Measurements from ENCODE around the gene LGR6.
A peak's percentile ranks its signal among the peaks of the same experiment; 100 is the strongest.

LGR6 gene

DNA sequence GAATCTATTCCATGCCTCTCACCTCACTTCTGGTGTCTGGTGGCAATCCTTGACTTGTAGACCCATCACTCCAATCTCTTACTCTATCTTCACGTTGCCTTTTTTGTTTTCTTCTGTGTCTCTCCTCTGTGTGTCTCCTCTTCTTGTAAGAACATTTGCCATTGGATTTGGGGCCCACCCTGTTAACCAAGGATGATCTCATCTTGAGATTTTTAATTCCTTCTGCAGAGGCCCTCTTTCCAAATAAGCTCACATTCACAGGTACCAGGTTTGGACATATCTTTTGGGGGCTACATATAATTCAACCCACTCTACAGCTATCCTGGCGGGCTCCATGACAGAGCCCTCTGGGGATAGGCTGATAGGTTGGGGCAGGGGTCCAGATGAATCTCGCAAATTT is 92.3 kb downstream of the LGR6 start:
- DNase-seq (ENCODE audit: low read depth): no peak
- TF ChIP-seq, protein P1, sequence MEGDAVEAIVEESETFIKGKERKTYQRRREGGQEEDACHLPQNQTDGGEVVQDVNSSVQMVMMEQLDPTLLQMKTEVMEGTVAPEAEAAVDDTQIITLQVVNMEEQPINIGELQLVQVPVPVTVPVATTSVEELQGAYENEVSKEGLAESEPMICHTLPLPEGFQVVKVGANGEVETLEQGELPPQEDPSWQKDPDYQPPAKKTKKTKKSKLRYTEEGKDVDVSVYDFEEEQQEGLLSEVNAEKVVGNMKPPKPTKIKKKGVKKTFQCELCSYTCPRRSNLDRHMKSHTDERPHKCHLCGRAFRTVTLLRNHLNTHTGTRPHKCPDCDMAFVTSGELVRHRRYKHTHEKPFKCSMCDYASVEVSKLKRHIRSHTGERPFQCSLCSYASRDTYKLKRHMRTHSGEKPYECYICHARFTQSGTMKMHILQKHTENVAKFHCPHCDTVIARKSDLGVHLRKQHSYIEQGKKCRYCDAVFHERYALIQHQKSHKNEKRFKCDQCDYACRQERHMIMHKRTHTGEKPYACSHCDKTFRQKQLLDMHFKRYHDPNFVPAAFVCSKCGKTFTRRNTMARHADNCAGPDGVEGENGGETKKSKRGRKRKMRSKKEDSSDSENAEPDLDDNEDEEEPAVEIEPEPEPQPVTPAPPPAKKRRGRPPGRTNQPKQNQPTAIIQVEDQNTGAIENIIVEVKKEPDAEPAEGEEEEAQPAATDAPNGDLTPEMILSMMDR (IDR thresholded peaks at IDR 0.05; ENCODE audit: low read length, missing control alignments): no peak
- H3K4me3 ChIP-seq (replicated peaks; ENCODE audit: low read depth, low read length): no peak overlapping the region

DNA sequence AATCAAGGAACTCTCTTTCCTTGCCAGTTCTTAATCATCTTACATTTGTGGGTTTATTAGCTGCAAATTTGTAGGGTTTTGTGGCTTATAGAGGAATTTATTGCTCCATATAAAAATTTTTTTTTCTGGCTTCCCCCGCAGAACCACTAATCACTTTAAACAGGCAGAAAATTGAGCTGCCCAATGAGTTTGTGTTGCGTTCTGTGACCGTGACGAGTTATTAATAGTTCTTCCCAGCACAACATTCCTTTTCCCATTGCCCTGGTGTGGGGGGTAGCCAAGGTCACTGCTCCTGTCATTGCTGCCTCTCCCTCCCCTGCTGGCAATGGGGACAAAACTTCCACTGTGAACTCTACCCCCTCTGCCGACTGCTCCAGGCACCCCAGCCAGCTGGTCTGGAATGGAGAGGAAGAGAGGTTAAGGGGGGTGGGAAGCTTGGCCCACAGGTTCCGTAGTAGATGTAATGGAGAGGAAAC is 93.1 kb downstream of the LGR6 start:
- H3K4me3 ChIP-seq (replicated peaks; ENCODE audit: low read depth, low read length): no peak overlapping the region
- TF ChIP-seq, protein P1 (IDR thresholded peaks at IDR 0.05; ENCODE audit: low read length, missing control alignments): no peak
- peak; percentile 52 for DNase-seq (ENCODE audit: low read depth)

DNA sequence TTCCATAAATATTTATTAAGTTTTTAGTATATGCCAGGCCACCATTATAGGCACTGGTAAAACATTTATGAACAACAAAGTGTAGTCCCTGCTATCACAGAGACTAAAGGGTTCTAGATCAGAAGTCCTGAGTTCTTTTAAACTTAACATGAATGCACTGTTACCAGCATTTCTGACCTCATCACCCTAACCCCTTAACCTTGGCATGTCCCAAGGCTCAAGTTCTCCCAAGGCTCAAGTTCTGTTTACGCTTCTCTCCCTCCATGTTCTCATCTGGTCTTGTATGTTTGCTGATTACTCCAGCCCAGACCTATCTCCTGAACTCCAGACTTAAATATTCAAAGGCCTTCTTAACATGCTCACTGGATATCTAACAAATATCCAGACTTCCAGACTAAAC is 93.6 kb downstream of the LGR6 start:
- DNase-seq (ENCODE audit: low read depth): no peak

DNA sequence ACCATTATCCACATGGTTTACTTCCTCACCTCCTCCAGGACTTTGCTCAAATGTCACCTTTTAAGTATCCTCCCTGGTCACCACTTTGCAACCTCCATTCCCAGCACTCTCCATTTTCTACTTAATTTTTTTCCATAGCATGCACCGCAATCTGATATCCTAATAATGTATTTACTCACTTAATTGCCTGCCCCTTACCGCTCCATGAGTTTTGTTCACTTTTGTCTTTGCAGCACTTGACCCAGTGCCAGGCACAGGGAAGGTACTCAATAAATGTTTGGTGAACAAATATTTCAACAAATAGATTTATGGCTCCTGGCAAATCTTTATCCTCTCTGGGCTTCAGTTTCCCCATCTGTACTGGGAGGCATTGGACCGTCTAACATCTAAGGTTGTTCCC is 94.6 kb downstream of the LGR6 start:
- no peak overlapping the region for H3K4me3 ChIP-seq (replicated peaks; ENCODE audit: low read depth, low read length)
- TF ChIP-seq, protein P1 (IDR thresholded peaks at IDR 0.05; ENCODE audit: low read length, missing control alignments): no peak
- DNase-seq (ENCODE audit: low read depth): no peak

More for the DNA sequence above, 93.6 kb downstream of the LGR6 start:
- H3K4me3 ChIP-seq (replicated peaks; ENCODE audit: low read depth, low read length): no peak overlapping the region
- TF ChIP-seq, protein P1 (IDR thresholded peaks at IDR 0.05; ENCODE audit: low read length, missing control alignments): no peak

DNA sequence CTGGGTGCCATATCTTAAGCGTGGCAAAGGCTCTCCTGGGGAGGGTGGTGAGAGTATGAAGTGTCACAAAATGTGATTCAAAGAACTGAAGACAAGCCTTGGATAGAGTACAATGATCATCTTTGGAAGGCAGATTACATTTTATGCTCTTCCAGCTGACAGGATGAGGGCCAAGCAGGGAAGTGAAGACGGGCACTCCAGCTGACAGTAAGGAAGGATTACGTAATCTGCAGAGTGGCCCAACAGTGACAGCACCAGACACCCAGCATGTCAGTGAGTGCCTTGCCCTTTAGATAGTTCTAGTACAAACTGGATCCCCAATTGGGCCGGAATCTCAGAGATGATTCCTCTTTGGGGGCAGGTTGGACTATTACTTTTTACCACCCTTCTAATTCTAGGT is 95.4 kb downstream of the LGR6 start:
- DNase-seq (ENCODE audit: low read depth): no peak
- TF ChIP-seq, protein P1 (IDR thresholded peaks at IDR 0.05; ENCODE audit: low read length, missing control alignments): no peak

DNA sequence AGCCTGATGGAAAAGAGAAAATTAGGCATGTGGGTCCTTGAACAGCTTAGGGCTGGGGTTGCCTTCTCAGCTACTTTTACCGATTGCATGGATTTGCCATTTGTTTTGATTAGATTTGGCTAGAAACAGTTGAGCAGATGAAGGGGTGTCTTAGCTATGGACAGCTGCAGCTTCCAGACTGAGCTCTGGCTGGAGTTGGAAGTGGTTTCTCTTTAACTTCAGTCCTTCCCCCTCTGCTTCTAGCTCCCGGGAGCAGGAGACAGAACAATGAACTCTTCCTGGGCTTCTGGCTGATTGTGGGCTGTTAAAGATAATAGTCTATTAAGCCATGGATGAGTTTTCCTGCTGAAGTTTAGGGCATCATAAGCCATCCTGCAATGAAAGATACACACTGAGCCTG is 97.4 kb downstream of the LGR6 start:
- TF ChIP-seq, protein P1 (IDR thresholded peaks at IDR 0.05; ENCODE audit: low read length, missing control alignments): no peak
- peak; percentile 45 for DNase-seq (ENCODE audit: low read depth)
- no peak overlapping the region for H3K4me3 ChIP-seq (replicated peaks; ENCODE audit: low read depth, low read length)

More for the DNA sequence above, 95.4 kb downstream of the LGR6 start:
- H3K4me3 ChIP-seq (replicated peaks; ENCODE audit: low read depth, low read length): no peak overlapping the region

DNA sequence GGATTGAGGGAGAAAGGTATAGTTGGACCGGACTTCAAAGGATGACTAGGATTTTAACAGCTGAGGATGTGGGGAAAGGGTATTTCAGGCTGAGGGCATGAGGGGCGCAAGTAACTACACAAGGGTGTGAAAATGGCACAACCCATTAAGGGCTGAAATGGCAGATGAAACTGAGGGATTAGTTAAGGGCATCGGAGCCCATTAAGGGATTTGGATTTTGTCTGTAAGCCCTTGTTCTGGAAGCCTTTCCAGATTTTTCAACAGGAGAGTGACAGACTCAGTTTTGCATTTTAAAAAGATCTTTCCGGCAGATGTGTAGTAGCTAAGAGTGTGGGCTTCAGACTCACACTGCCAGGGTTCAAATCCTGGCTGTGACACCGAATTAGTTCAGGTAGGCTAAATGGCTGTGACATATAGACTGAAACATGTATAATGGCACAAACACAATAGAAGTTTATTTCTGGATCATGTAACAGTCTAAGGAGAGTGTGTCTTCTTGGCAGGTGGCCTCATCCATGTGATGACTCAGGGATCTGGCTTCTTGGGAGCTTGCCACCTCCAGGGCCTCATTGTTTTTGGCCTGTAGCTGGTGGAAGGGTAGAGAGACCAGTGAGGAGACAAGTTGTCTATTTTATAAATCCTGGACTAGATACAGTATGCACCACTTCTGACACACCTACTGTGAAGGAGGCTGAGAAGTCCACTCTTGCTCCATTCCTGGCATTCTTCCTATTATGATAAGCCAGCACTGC is 98.5 kb downstream of the LGR6 start:
- TF ChIP-seq, protein P1 (IDR thresholded peaks at IDR 0.05; ENCODE audit: low read length, missing control alignments): no peak

More for the DNA sequence above, 98.5 kb downstream of the LGR6 start:
- peak; percentile 95 for DNase-seq (ENCODE audit: low read depth)
- no peak overlapping the region for H3K4me3 ChIP-seq (replicated peaks; ENCODE audit: low read depth, low read length)
